SJSA1 (cell line): ENCODE data around the gene HRH4. TPM values are rescaled to one million over a fixed set of nuclear protein-coding genes. Genes with fewer than 3 reads are reported as not detected.

Experiments
- DNase-seq, 2 experiments: peaks; one replicate each; pipeline ENCODE4 v3.0.0-alpha.2; 2015 to 2020; ENCODE audit warnings: low spot score in 2 of 2, low read depth in 1 of 2
- H3K27ac ChIP-seq: fragments of 250-450 bp; sonication (Bioruptor Pico); 2 replicates; pipeline ENCODE4 v1.5.1; 2020; ENCODE audit warnings: mild to moderate bottlenecking, moderate library complexity
- H3K27me3 ChIP-seq: fragments of 250-450 bp; sonication (Bioruptor Pico); replicated peaks from 2 replicates; pipeline ENCODE4 v1.5.1; 2020; ENCODE audit warnings: mild to moderate bottlenecking, moderate library complexity
- H3K36me3 ChIP-seq: fragments of 250-450 bp; sonication (Bioruptor Pico); 2 replicates; pipeline ENCODE4 v1.5.1; 2020; ENCODE audit warnings: mild to moderate bottlenecking
- H3K4me1 ChIP-seq: fragments of 250-450 bp; sonication (Bioruptor Pico); replicated peaks from 2 replicates; pipeline ENCODE4 v1.6.1; 2021; ENCODE audit warnings: mild to moderate bottlenecking
- H3K4me3 ChIP-seq: fragments of 250-450 bp; sonication (Bioruptor Pico); 2 replicates; pipeline ENCODE4 v1.5.1; 2020; ENCODE audit warnings: mild to moderate bottlenecking
- H3K9me3 ChIP-seq: fragments of 250-450 bp; sonication (Bioruptor Pico); replicated peaks from 2 replicates; pipeline ENCODE4 v1.5.1; 2020; ENCODE audit warnings: mild to moderate bottlenecking
- total RNA-seq: library from RNA; depleted of rRNA; stranded (reverse); fragments of >200 nt; shearing (Covaris generic); gene quantifications from 2 replicates; pipeline ENCODE4 v1.2.3, GENCODE V29; 2014; rRNA removed

HRH4 gene, protein sequence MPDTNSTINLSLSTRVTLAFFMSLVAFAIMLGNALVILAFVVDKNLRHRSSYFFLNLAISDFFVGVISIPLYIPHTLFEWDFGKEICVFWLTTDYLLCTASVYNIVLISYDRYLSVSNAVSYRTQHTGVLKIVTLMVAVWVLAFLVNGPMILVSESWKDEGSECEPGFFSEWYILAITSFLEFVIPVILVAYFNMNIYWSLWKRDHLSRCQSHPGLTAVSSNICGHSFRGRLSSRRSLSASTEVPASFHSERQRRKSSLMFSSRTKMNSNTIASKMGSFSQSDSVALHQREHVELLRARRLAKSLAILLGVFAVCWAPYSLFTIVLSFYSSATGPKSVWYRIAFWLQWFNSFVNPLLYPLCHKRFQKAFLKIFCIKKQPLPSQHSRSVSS
- not detected in 2 replicates for total RNA-seq

DNA sequence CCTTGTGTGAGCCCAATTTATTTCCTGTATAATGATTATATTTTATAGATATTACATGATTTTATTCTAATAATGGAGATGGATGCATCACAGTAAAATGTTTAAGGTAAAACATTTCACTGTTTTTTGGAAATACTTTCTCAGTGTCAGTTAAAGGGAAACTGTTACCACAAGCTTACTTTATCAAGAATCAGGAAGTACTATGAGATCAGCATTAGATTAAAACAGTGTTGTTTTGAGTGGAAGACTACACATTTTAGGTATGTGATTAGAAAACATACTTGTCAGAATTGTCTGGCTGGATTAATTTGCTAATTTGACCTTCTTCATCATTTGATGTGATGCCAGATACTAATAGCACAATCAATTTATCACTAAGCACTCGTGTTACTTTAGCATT, at the start of gene HRH4:
HRH4 (plus strand) TSS at position 250 of the 400 bp plus-strand sequence; CDS start at position 342, 92 bp downstream.
- H3K9me3 ChIP-seq, result no peaks in the 10 kb centered on the region
- no peak within 1 kb of the TSS for H3K27ac ChIP-seq
- H3K4me1 ChIP-seq, result no peaks in the 10 kb centered on the region
- DNase-seq, result no peak
- no peaks in the 10 kb centered on the region for H3K36me3 ChIP-seq
- H3K27me3 ChIP-seq, result no peaks in the 10 kb centered on the region
- no peak within 1 kb of the TSS for H3K4me3 ChIP-seq

DNA sequence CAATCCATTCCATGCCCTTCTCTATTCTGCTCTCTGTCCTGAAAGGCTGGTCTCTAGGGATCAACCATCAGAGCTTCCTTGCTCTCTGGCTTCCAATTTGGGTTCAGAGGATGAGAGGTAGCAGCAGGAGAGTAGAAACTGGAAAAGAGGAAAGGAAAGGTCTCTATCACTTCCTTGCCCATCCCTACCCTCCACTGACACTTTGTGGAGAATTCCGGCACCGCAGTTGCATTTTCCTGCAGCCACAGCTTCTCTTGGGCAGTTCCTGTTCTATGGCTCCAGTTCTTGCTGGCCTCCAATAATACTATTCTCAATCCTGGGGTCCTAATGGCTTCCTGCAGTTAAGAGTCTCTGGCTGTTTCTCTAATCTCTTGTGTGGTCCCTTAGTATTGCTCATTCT, 47.3 kb upstream of the HRH4 start:
- H3K27ac ChIP-seq, result no peak overlapping the region
- H3K4me1 ChIP-seq, result no peaks in the 10 kb centered on the region
- H3K36me3 ChIP-seq, result no peaks in the 10 kb centered on the region
- H3K4me3 ChIP-seq, result no peak overlapping the region
- H3K27me3 ChIP-seq, result peaks cover 6% of the 10 kb centered on the region
- no peak for DNase-seq
- H3K9me3 ChIP-seq, result no peaks in the 10 kb centered on the region

DNA sequence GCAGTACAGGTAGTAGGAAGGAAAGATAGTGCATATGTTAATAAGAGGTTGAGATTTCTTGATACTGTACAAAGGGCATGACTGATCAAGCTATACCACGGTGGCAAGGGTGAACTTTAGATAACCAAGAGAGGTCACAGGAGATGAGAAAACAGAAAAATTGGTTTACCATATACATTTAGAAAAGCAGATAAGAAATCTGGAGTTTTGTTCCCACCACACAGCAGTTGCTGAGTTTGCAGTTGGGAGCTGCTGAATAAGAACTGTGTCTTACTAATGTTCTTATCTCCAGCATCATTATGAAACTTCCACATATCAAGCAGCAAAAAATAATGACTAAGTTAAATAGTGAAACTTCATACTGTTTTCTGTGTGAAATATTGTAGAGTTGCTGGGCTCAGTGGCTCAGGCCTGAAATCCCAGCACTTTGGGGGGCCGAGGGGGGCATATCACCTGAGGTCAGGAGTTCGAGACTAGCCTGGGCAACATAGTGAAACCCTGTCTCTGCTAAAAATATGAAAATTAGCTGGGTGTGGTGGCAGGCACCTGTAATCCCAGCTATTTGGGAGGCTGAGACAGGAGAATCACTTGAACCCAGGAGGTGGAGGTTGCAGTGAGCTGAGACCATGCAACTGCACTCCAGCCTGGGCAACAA, 46.0 kb upstream of the HRH4 start:
- Histone ChIP-seq H3K27ac (no peak overlapping the region), H3K9me3 (no peaks in the 10 kb centered on the region), H3K4me3 (no peak overlapping the region), H3K36me3 (no peaks in the 10 kb centered on the region), H3K4me1 (no peaks in the 10 kb centered on the region), H3K27me3 (peaks cover 6% of the 10 kb centered on the region)
- DNase-seq, result no peak

DNA sequence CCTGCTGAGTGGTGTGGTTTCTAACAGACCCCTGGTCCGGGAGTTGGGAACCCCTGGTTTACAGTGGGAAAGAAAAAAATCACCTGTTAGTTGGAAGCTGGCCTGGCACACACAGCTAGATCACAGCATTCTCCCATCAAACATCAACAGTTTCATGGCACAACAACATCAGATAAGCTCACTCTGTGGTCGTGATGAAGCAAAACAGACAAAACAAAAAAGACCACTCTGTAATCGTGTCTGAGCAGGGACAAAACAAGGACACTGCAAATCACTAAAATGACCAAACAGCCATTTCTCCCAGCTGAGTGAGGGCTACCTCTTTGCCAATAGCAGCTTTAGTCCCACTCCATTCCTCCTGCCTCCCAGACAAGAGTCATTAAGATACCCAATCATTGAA, 43.0 kb upstream of the HRH4 start:
- Histone ChIP-seq H3K36me3 (no peaks in the 10 kb centered on the region), H3K9me3 (no peaks in the 10 kb centered on the region), H3K27ac (no peak overlapping the region), H3K4me1 (peaks cover 9% of the 10 kb centered on the region; the same call in 1 of the 2 replicates), H3K4me3 (no peak overlapping the region), H3K27me3 (peaks cover 10% of the 10 kb centered on the region)
- DNase-seq, result no peak

DNA sequence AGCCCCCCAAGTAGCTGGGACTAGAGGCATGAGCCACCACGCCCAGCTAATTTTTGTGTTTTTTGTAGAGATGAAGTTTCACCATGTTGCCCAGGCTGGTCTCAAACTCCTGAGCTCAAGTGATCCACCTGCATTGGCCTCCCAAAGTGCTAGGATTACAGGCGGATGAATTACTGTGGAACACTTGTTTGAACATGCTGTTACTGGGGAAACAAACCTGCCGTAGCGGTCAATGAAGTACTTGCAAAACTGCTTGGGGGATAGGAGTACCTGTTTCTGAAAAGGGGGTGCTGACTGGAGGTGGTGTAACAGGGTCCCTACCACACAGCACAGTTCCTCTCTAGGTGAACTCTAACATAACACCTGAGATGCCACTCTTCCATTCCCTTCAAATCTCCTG, 39.9 kb upstream of the HRH4 start:
- Histone ChIP-seq H3K36me3 (no peaks in the 10 kb centered on the region), H3K4me1 (peaks cover 9% of the 10 kb centered on the region; the same call in 1 of the 2 replicates), H3K27ac (no peak overlapping the region), H3K4me3 (no peak overlapping the region), H3K9me3 (no peaks in the 10 kb centered on the region), H3K27me3 (peaks cover 4% of the 10 kb centered on the region)
- no peak for DNase-seq

DNA sequence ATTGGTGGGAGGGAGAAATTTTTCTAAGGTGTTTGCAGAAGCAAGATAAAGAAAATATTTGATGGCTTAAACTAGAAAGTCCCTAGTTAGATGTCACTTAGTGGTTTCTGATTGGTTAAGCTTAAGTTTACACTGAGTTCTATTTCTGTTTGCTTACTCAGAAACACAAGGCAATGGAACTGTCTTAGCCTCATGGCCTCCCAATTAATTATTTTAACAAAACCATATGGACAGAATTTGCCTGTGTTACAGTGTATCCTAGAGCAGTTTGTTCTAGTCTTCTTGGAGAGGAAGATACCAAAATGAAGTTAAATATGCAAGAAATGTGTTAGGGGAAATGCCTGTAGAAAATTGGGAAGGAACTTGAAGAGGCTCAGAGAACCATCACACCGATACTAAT, 38.6 kb upstream of the HRH4 start:
- H3K27me3 ChIP-seq, result 0 out of 2 replicates have a peak, but pooled peaks cover 4% of the 10 kb centered on the region
- H3K9me3 ChIP-seq, result 0 out of 2 replicates have a peak, but pooled peaks cover 4% of the 10 kb centered on the region
- DNase-seq, result no peak
- peaks cover 18% of the 10 kb centered on the region for H3K4me1 ChIP-seq
- no peak overlapping the region for H3K27ac ChIP-seq
- no peak overlapping the region for H3K4me3 ChIP-seq
- peaks cover 7% of the 10 kb centered on the region; the same call in 1 of the 2 replicates for H3K36me3 ChIP-seq

DNA sequence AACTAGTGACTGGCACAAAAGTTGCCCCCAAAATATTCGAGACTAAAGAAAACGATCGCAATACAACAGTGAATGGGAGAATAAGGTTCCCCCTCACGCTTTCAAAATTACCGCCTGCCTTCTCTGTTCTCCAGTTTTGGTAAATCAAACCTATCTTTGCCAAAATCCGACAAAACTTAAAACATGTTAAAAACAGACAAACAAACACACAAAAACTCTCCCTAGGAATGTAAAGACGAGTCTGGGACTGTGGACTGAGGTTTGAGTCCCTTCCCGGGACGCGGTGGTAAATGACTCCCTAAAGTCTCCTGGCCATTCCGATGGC, 34.4 kb upstream of the HRH4 start:
- peak overlapping the region; percentile 83 for H3K4me3 ChIP-seq

DNA sequence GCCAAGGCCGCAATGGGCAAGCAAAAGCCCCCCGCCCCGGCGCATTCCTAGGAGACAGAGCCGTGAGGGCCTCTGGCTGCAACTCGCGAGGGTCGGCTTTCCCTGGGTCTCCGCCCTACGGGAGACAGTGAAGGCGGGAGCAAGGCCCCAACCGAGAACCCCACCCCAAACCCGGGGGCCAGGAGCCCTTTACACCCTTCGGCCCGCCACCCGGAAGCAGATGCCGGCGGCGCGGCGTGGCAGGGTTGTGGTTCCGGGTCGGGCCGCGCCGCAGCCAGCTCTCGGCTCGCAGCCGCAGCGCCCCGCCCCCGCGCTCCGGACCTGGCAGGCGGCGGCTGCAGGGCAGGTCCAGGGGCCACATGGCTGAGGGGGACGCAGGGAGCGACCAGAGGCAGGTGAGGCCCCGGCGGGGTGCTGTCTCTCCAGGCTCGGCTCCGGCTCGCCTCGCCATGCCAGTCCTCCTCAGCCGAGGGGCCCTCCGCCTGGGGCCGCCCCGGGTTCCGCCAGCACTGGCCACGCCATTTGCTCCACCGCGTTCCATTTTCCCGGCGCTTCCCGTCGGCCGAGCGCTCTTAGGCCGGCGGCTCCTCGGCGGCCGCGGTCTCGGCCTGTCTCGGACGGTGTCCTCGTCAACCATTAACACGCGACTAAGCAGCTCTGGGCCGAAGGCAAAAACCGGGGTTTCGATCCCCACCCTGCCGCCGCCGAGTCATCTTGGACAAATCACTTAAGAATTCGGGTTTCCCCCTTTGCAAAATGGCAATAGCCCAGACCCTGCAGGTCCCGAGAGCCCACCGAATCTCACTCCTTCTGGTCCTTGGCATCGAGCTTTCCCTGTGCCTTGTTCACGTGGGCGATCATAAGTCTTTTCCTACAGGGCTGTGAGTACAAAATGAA, 33.8 kb upstream of the HRH4 start, which contains the start of gene IMPACT:
IMPACT (plus strand) TSS at position 273 of the 897 bp plus-strand sequence; CDS start at position 360, 87 bp downstream.
- peak; percentile 75 to 83 for DNase-seq
- peak within 1 kb of the TSS; percentile 83 for H3K4me3 ChIP-seq
- 0 out of 2 replicates have a peak, but pooled peaks cover 4% of the 10 kb centered on the region for H3K9me3 ChIP-seq
- H3K4me1 ChIP-seq, result peaks cover 24% of the 10 kb centered on the region
- H3K27ac ChIP-seq, result peak within 1 kb of the TSS; percentile 64
- H3K27me3 ChIP-seq, result 0 out of 2 replicates have a peak, but pooled peaks cover 3% of the 10 kb centered on the region
- H3K36me3 ChIP-seq, result peaks cover 9% of the 10 kb centered on the region; the same call in 1 of the 2 replicates

More for the DNA sequence above, 34.4 kb upstream of the HRH4 start:
- 0 out of 2 replicates have a peak, but pooled peaks cover 4% of the 10 kb centered on the region for H3K9me3 ChIP-seq
- 0 out of 2 replicates have a peak, but pooled peaks cover 4% of the 10 kb centered on the region for H3K27me3 ChIP-seq
- peak overlapping the region; percentile 64 for H3K27ac ChIP-seq
- H3K36me3 ChIP-seq, result peaks cover 9% of the 10 kb centered on the region; the same call in 1 of the 2 replicates
- peaks cover 27% of the 10 kb centered on the region for H3K4me1 ChIP-seq
- DNase-seq, result no peak

DNA sequence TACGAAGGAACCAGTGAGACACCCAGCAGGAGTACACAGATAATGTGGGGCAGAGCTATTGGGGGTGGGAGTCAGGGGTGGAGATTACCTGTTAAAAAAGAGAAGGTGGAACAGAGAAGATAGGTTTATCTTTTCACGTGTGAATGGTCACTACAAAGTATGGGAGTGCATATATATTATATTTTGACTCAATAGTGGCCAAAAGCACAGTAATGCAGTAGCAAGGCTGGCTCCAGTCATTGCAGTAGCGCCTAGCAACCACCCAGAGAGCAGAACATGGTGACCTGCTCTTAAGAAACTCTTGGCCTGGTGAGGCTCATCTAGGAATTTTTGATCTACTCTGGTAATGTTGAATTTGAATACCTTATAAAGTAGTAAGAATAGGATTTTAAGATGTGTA, 33.0 kb upstream of the HRH4 start:
- H3K4me1 ChIP-seq, result peaks cover 18% of the 10 kb centered on the region
- DNase-seq, result no peak

DNA sequence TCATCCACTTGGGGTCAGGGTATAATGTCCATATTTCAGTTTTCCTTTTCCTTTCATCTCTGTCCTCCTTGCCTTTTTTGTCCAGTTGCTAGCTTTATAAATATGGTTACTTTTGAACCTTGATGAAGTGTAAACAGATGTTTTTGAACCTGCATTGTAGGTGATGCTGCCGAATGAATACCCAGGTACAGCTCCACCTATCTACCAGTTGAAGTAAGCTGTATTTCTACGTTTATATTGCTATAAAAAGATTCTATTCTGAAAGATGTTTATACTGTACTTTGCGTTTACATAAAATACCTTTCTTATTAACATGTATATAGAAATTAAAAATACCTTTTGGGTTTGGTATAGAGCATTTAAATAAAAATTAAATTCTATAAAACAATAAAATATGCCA, 31.7 kb upstream of the HRH4 start:
- Histone ChIP-seq H3K27me3 (no peaks in the 10 kb centered on the region), H3K36me3 (peaks cover 13% of the 10 kb centered on the region), H3K4me3 (no peak overlapping the region), H3K9me3 (0 out of 2 replicates have a peak, but pooled peaks cover 4% of the 10 kb centered on the region), H3K27ac (no peak overlapping the region), H3K4me1 (peaks cover 18% of the 10 kb centered on the region)
- no peak for DNase-seq

More for the DNA sequence above, 33.0 kb upstream of the HRH4 start:
- Histone ChIP-seq H3K27me3 (no peaks in the 10 kb centered on the region), H3K36me3 (peaks cover 9% of the 10 kb centered on the region), H3K4me3 (peak overlapping the region; percentile 83; the same call in 1 of the 2 replicates), H3K9me3 (0 out of 2 replicates have a peak, but pooled peaks cover 4% of the 10 kb centered on the region), H3K27ac (no peak overlapping the region)

DNA sequence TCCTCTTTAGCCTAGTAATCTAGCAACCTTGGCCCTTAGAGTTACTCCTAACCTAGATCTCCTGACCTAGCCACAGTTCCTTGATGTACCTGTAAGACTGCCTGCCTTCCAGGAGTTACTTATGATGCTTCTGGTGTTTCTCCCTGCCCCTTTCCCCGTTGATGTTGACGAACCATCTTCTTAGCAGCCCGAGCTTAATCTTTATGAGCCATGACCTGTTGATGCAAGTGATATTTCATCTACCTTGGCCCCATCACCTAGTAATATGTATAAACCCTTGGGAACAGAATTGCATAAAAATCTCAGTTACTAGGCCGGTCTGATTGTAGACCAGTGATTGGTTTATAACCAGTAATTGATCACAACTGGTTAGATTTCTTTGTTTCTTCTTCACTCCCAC, 31.2 kb upstream of the HRH4 start:
- Histone ChIP-seq H3K27ac (no peak overlapping the region), H3K36me3 (peaks cover 13% of the 10 kb centered on the region)

DNA sequence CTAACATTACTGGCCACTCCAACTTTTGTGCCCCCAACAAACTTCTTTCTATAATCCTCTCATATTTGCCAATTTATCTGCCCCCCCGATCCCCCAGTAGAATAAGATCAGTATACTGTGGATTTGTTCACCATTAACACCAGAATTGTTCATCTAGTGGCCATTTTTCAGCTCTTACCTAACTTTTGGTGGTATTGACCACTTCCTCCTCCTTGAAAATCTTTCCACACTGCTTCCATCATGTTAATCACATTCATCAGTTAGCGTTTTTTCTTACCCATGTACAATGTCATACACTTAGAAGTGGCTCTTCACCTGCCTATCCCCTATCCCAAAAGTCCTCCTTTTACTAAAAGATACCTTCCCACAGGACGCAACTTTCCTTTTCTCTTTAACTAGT, 27.8 kb upstream of the HRH4 start:
- DNase-seq, result no peak
- H3K36me3 ChIP-seq, result peaks cover 8% of the 10 kb centered on the region
- H3K27me3 ChIP-seq, result no peaks in the 10 kb centered on the region
- H3K4me3 ChIP-seq, result no peak overlapping the region
- peaks cover 3% of the 10 kb centered on the region for H3K4me1 ChIP-seq
- no peaks in the 10 kb centered on the region for H3K9me3 ChIP-seq
- no peak overlapping the region for H3K27ac ChIP-seq

More for the DNA sequence above, 31.2 kb upstream of the HRH4 start:
- Histone ChIP-seq H3K9me3 (0 out of 2 replicates have a peak, but pooled peaks cover 4% of the 10 kb centered on the region), H3K4me3 (no peak overlapping the region), H3K4me1 (peaks cover 18% of the 10 kb centered on the region), H3K27me3 (no peaks in the 10 kb centered on the region)
- DNase-seq, result no peak

DNA sequence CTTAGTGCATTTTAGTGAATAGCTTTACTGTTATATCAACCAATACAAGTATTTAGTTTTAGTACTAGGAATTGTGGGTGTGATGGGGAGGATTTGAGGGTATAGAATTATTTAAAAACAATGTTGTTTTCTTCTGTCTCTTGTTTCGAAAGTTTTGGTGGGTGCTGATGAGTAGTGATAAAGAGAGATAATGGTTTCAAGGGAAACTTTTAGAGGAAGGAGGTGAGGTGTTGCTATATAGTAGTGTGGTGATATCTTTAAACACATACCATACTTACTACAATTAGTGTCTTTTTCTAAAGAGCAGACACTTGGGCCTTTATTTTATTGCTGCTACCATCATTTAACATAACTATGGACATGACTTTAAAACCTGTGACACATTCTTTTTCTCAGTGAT, 23.5 kb upstream of the HRH4 start:
- no peak overlapping the region for H3K4me3 ChIP-seq
- no peaks in the 10 kb centered on the region for H3K4me1 ChIP-seq
- H3K9me3 ChIP-seq, result no peaks in the 10 kb centered on the region
- H3K27me3 ChIP-seq, result no peaks in the 10 kb centered on the region
- DNase-seq, result no peak
- H3K27ac ChIP-seq, result no peak overlapping the region
- H3K36me3 ChIP-seq, result peaks cover 23% of the 10 kb centered on the region
